Inferior parietal cortex (tissue), 1 donor: ENCODE results near the gene TMEM236.

Experiments used
- DNase-seq: peaks from one replicate; pipeline ENCODE4 v3.0.0-alpha.2; 2016; ENCODE audit errors: extremely low spot score

TMEM236 gene

DNA sequence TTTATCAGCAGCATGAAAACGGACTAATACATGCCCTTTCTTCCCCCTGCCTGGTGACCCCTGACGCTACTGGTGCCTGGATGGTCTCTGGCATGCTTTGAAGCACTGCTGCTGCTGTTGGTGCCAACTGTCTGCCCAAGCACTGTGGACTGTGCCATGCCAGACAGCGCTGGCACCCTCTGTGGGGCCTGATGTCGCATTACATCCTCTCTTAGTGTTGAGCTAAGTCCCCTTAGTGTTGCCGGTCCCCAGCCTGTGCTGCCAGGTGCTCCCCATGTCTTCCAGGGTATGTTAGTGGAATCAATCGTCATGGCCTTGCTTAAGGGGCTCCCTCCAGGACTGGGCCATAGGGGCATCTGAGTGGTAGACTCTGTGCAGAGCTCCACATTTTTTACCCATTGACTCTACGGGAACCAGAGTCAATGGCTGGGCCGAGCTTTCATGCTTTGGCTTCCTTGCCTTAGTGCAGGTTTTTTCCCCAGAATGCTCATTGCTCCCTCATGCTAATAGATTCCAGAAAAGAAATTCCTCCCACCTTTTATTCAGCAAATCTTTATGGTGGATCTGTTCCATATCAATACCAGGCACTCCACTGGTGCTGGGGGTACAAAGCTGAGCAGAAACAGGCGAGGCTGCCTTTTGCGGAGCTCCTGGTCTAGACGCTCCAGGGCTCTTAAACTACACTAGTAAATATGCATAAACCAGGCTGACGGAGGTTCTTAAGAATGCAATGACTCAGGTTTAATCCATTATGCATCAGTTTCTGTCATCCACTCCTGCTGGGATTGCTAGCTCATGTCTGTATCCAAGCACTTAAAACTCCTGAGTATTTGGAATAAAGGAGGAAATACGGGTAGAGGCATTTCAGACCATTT lies 35.3 kb downstream of the TMEM236 start:
- no peak for DNase-seq

GRCh38 chr10:17788646-17789045 lies 36.6 kb downstream of the TMEM236 start:
- no peak for DNase-seq

DNA sequence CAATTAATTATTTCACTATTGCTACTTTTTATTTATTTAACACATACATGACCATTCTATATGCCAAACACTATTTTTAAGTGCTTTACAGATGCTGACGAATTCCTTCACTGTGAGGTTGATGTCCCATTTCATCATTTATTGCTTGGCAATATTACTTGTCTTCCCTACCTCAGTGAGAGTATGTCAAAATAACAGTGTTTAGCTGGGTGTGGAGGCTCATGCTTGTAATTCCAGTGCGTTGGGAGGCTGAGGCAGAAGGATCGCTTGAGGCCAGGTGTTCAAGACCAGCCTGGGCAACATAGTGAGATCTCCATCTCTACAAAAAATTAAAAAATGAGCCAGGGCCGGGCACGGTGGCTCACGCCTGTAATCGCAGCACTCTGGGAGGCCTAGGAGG lies 37.4 kb downstream of the TMEM236 start:
- DNase-seq, result no peak

- DNase-seq, result no peak
Measured at GRCh38 chr10:17790651-17791050, 38.6 kb downstream of the TMEM236 start.

DNA sequence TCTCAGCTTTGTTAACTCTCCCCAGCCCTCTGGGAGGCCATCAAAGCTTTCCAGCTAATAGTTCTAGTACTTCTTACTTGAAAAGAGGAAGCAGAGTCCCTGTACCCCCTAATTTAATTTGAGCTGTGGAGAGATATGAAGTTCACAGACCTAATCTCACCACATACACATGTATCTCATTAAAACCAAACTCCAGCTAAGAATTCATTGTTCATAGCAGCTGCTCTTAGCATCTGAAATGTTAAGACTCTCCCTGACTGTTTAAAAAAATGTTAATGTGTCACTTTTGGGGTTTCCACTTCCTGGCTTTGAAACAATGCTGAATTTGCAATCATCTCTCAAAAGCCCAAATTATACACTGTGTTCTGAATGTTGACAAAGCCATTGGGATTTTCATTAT lies 41.0 kb downstream of the TMEM236 start:
- no peak for DNase-seq

DNA sequence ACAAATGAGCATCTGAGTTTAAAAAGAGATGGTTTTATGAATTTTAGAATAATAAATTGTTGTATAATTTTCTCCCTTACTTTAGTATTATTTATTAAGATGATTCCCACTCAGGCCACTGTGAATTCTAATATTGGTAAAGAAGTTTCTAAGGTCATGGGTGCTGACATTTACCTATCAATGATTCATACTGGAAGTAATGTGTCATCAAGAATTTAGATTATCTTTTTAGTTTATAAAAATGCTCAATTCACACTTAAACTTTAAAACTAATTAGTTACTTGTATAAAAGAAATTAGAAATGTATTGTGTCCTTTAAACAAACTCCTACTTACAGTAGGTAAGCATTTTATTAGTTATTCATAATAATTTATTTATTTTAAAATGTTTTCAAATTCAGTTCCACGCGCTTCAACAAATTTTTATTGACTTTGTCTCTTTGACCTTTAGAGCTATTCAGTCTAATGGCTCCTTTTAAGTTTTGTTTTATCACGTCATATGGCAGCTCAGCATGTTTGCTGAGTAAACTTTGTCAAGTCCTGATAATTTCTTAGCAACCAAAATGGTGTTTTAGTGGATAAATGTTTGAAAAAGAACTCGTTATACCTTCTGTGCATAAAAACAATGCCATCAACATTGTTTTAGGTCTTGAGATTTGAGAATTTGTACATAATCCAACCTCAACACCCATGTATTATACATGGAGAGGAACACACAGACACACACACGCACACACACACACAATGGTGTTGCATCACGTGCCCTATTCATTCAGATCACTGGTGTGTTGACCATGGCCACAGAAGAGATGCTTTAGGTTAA lies 42.0 kb downstream of the TMEM236 start:
- no peak for DNase-seq

DNA sequence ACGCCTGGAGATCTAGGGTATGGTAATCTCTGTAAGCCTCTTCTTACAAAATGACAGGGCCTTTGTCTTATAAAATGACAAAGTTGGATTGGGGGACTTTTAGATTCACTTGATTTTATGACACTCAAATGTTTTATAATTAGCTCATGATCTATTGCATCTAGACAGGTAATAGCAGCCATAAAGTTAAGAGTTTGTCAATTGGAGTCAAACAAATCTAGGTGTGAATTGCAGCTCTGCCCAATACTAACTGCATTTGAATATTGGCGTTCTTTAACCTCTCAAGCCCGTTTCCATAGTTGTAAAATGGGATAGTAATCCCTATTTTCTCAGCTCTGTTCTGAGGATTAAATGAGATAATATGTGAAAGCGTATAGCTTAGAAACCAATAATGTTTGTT lies 43.1 kb downstream of the TMEM236 start:
- no peak for DNase-seq

- no peak for DNase-seq
Measured at GRCh38 chr10:17795813-17796594, 44.0 kb downstream of the TMEM236 start.

DNA sequence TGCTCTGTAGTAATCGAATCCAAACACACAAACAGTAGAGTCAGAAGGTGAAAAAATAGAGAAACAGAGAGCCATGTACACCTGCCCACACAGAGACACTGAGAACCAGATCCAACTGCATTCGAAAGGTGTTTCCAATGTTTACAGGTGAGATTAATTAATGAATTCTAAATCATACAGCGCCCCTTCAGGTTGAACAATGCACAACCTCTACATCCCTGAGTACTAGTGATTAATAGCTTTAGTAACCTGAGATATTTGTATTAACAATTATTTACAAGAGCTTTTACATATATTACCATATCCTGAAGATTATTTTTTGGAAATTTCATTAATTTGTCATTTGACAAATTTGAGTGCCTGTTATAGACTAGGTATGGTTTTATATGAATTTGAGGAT lies 49.5 kb downstream of the TMEM236 start:
- DNase-seq, result no peak

DNA sequence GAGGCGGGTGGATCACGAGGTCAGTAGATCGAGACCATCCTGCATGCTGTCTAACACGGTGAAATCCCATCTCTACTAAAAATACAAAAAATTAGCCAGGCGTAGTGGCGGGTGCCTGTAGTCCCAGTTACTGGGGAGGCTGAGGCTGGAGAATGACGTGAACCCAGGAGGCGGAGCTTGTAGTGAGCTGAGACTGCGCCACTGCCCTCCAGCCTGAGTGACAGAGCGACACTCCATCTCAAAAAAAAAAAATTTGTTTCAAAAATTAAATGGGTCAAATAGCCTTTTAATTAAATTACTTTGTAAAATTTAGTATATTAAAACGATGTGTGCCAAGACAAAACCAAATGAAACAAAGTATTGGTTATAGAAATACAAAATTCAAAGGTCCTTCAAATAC lies 50.3 kb downstream of the TMEM236 start:
- DNase-seq, result no peak

- no peak for DNase-seq
Measured at GRCh38 chr10:17802976-17803375, 51.0 kb downstream of the TMEM236 start.

- no peak for DNase-seq
Measured at GRCh38 chr10:17805330-17805729, 53.3 kb downstream of the TMEM236 start.

- no peak for DNase-seq
Measured at GRCh38 chr10:17805921-17806577, 54.0 kb downstream of the TMEM236 start.

GRCh38 chr10:17808971-17809841 lies 57.2 kb downstream of the TMEM236 start, which contains the start of gene MRC1:
Gene MRC1, plus strand, starts transcription at chr10:17809348. Its CDS starts 118 bp downstream, at chr10:17809466.
- no peak for DNase-seq

GRCh38 chr10:17811146-17811865 lies 59.3 kb downstream of the TMEM236 start:
- DNase-seq, result no peak

DNA sequence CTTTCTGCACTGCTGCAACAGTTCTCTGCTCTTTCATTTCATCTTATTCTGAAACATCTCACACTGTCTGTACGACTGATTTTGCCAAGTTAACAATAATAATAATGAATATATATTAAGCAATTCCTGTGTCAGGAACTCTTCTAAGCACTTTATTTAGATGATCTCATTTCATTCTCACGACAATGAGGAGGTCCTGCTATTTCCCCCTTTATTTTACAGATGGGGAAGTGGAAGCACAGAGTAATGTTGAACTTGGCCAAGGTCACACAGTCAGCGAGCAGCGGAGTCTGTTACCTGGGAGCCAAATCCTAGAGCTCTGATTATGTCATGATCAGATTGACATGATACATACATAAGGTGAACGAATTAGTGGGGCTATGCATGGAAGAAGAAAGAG lies 63.0 kb downstream of the TMEM236 start:
- DNase-seq, result no peak

- DNase-seq, result no peak
Measured at GRCh38 chr10:17816199-17816598, 64.2 kb downstream of the TMEM236 start.

- DNase-seq, result no peak
Measured at GRCh38 chr10:17817316-17817715, 65.3 kb downstream of the TMEM236 start.

DNA sequence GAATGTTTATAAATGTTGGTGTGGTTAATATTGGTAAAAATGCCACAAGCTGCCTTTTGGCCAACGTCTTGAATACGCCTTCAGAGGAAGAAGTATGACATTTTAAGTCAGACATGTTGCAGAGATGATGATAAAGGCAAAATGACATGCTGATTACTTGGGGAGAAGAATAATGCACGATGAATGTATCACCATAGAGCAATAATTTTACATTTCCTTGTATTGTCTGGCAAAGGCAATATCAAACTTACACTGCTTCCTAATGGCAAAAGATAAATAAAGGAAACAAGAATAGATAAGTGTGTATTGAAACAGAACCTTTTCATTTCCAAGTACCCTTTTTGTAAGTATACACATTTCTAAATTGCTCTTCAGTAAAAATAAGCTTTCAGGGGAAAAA lies 65.8 kb downstream of the TMEM236 start:
- DNase-seq, result no peak

DNA sequence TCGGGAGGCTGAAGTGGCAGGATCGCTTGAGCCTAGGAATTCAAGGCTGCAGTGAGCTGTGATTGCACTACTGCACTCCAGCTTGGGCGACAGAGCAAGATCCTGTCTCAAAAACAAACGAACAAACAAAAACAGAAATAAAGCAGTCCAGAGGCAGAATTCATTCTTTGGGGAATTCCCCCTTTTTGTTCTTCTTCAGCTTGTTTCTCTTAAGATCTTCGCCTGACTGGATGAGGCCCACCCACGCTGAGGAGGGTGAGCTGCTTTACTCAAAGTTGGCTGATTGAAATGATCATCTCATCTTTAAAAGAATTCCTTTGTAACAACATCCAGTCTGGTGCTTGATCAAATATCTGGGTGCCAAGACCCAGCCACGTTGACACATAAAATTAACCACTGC lies 67.8 kb downstream of the TMEM236 start:
- no peak for DNase-seq
